GM21528 (cell line): ENCODE measurements around the gene NSMF.
"Not testable (repeated sequence)": the region's sequence is repeated elsewhere in the genome, so short reads cannot be mapped to it uniquely, and the experiment has no call there.

ENCODE experiments used
- ATAC-seq: cut with Tn5 transposase; IDR thresholded peaks from one replicate; pipeline ENCODE4 v1.9.1; 2021; ENCODE audit warnings: mild to moderate bottlenecking, moderate library complexity; ENCODE audit not compliant: unreplicated experiment, low FRiP score

Gene NSMF

DNA sequence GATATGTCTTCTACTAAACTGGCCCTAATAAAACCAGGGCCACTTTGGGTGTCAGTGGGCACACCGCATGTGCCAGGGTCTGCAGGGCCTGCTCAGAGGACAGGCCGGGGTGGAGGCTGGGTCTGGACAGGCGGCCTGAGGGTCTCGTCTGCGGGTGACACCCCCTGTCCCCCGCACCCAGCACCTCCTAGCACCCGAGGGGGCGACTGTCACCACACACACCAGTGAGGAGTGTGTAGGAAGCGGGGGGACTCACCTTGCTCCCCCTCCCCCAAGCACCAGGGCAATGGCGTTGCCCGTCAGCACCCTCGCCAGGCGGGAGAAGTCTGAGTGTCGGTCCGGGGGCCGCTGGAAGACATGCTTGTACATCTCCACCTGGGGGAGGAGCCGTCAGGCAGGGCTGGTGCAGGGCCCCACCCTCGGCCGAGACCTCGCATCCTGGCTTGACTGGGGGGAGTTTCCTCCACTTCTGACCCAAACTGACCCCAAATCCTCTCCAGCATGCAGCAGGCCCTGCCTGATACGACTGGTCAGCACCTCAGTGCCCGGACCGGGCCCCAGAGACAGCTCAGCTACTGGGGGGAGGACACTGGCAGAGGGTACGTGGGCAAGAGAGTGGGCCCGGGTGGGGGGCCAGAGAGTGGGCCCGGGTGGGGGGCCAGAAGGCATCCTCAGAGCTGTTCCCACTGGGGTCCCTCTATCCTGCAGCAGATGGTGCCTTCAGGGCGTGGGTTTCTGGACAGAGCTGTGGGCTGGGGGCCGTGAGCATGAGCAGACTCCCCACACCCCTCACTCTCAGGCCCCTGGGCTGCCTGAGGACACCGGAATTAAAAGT, 18.9 kb upstream of the NSMF start:
- no peak for ATAC-seq

DNA sequence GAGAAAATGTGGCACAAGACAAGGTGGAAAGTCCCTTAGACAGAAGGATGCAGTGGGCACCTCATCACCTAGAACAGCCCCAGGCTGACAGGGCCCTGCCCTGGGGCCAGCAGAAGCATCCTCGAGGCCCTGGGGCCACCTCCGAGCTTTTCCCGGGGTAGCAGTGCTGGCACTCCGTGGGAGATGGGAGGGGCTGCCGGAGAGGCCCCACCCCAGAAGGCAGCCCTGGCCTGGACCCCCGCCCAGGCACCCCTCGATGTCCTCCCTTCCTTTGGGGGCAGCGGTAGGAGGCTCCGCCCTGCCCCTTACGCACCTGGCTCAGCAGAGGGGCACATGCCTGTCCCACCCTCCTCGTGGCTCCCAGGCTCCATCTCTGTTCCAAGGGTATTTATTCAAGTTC, 17.7 kb upstream of the NSMF start:
- no peak for ATAC-seq

DNA sequence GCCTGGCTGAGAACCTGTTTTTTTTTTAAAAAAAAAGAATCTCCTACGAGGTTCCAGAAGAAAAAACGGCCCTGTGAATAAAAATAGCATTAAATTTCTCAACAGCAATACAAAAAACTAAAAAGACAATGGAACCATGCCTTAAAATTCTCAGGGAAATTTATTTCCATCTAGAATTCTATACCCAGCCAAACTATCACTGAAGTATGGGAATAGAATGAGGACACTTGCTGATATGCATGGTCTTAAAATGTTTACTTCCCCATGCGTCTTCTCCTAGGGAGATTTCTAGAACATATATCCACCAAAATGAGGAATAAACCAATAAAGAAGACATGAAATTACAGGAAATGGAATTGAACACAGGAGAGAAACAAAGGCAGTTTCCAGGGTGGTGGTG, 16.5 kb upstream of the NSMF start:
- ATAC-seq: no peak

DNA sequence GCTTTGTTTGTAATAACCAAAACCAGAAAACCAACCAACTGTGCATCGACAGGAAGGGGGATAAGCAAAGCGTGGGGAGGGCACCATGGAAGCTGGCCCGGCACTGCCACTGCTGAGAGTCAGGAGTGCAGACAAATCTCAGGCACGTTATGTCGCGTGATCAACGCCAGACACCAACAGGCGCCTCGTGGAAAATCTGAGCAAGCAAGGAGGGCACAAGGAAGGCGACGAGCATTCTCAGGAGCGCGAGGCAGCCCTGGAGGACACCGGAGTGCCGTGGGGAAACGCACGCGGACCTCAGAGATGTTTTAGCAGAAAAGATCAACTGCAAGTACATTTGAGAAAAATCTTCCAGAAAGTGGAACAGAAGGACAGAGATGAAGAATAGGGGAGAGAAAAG, 15.1 kb upstream of the NSMF start:
- no peak for ATAC-seq

DNA sequence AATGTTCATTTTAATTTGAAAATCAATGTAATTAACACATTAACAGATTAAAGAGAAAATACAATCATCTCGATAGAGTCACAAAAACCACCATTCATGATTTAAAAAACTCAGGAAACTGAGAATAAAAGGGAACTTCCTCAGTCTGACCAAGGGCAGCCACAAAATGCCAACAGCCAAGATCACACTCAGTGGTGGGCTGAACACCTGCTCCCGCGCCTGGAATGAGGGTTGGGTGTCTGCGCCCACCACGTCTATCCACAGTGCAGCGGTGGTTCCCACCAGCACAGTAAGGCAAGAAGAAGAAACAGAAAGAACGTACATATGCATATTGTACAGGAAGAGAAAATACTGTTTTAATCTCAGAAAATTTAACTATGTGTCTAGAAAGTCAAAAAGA, 11.7 kb upstream of the NSMF start:
- ATAC-seq: no peak

DNA sequence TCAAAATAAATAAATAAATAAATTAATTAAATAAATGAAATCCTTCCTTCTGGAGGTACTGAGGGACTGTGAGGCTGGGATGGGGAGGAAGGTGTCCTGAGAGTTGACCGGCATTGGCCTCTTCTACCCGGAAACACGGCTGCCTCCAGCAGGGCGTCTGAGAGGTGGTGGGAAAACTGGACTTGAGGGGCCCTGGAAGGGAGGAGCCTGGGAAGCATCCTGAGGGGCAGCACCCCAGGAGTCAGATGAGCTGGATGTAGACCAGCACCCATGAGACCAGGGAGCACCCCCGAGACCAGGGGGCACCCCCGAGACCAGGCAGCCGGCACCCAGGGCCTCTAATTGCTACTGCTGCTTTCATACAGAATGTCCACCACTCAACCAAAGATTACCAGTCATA, 8.8 kb upstream of the NSMF start:
- ATAC-seq: no peak

DNA sequence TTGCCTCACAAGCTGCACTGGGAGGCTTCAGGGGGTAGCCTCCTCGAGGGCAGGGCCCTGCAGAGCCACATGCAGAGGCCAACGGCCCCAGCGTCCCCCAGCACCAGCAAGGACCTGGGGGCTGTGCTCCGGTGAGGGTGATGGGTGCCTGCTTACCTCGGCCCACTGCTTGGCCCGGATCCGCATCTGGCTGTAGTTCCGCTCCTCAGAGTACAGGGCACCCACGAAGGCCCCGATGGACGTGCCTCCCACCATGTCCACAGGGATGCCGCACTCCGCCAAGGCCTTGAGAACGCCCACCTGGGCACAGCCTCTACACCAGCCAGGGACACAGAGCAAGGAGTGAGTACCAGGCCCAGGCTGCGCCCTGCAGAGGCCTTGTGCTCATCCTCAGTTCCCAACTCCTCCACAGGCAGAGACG, 8.0 kb upstream of the NSMF start:
- no peak for ATAC-seq

DNA sequence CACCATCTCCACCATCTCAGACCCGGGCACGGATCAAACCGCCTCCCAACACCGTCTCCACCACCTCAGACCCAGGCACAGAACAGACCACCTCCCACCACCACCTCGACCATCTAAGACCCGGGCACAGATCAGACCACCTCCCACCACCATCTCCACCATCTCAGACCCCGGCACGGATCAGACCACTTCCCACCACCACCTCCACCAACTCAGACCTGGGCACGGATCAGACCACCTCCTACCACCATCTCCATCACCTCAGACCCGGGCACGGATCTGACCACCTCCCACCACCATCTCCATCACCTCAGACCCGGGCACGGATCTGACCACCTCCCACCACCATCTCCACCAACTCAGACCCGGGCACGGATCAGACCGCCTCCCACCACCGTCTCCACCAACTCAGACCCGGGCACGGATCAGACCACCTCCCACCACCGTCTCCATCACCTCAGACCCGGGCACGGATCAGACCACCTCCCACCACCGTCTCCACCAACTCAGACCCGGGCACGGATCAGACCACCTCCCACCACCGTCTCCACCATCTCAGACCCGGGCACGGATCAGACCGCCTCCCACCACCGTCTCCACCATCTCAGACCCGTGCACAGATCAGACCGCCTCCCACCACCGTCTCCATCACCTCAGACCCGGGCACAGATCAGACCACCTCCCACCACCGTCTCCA, 7.4 kb upstream of the NSMF start:
- ATAC-seq: not testable (repeated sequence)

DNA sequence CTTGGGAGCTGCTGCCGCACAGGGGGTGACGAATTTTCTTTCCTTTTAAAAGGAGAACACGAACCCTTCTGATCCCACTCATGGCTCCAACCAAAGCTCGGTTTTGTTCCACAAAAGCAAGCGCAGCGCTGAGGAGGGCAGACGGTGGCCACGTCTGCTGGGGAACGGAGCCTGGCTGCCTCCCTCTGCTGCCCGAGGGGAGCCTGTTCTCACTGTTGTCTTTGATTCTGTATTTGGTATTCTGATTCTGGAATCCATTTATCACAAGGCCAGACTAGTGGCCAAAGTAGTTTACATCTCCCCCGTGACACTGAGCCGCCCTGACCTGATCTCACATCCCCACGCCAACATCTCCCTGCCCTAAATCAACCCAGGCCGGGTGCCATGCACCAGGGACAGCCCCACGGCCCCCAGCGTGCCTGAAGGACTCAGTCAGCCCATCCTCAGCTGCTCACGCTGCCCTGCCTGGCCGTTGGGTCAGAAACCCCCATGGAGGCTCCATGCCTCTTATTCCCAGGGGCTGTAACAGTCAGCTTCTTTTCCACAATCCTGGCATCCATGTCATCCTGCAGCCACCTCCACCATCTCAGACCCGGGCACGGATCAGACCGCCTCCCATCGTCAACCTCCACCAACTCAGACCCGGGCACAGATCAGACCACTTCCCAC, 6.7 kb upstream of the NSMF start:
- no peak for ATAC-seq

DNA sequence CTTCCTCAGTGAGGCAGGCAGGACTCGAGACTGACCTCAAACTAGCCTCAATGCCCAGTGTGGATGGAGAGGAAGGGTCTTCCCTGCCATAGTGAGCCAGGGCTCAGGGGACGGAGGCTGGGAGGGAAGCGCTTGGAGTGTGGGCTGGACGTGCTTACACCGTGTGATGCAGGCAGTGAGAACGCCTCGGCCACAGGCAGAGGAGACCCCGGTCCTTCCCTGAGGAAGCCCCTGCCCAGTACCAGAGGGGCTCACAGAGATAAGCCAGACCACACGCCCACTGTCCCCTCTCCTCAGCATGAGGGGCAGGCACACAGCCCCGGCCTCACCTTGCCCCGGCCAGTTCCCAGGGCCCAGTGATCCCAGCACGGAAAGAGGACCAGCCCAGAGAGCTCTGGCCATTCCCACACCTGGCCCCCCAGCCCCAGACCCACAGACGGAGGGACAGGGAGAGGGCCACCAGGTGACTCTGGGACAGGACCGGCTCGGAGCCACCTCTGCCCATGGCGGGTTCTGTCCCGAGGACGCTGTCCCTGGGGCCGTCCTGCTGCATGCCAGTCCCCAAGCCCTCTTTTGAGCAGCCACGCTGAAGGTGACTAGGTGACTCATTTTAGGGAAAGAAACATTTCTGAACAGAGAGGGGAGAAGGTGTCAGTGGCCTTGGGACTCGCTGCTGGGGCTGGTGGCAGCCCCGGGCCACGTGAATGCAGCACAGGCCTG, 6.0 kb upstream of the NSMF start:
- ATAC-seq: no peak

DNA sequence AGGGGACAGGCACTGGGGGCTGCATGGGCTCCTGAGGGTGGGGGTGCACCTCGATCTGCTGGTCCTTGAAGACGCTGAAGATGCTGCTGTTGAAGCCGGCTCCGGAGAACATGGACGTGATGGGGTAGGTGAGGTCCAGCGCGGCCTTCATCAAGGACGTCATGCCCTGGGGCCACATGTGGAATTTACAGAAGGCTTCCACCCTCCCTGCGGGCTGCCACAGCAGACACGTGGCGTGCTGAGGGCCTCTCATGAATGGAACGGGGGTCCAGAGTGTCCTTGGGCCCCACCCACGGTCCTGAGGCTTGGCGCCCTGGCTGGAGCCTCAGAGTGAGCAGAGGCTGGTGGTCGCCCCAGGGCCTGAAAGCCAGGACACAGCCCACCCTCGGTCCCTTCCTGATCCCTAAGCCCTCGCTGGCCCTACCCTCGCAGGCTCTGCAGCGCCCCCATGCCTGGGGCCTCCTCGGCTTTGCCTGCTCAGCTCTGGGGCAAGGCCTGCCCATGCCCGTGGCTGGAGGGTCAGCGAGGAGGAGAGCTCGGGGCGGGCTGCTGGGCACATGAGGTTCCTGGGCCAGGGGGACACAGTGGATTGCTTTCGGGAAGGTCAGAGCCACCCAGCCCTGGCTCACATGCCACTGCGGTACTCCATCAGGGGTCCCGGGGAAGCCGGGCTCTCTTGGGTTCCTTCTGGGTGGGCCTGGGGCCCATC, 5.3 kb upstream of the NSMF start:
- no peak for ATAC-seq

DNA sequence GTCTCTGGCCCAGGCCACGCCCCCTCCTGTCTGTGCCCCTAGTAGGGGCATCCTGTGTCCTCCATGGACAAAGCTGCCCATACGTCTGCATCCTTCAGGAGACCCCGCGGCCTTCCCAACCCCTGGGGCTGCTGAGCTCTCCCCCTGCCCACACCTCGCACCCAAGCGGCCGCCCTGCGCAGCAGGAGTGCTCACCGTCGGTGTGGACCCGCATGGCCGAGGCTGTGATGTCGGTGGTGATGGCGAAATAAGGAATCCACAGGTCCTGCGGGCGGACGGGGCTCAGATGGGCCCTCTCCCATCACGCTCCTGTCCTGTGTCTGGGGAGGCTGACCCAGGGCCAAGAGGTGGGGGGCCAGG, 4.8 kb upstream of the NSMF start:
- no peak for ATAC-seq

DNA sequence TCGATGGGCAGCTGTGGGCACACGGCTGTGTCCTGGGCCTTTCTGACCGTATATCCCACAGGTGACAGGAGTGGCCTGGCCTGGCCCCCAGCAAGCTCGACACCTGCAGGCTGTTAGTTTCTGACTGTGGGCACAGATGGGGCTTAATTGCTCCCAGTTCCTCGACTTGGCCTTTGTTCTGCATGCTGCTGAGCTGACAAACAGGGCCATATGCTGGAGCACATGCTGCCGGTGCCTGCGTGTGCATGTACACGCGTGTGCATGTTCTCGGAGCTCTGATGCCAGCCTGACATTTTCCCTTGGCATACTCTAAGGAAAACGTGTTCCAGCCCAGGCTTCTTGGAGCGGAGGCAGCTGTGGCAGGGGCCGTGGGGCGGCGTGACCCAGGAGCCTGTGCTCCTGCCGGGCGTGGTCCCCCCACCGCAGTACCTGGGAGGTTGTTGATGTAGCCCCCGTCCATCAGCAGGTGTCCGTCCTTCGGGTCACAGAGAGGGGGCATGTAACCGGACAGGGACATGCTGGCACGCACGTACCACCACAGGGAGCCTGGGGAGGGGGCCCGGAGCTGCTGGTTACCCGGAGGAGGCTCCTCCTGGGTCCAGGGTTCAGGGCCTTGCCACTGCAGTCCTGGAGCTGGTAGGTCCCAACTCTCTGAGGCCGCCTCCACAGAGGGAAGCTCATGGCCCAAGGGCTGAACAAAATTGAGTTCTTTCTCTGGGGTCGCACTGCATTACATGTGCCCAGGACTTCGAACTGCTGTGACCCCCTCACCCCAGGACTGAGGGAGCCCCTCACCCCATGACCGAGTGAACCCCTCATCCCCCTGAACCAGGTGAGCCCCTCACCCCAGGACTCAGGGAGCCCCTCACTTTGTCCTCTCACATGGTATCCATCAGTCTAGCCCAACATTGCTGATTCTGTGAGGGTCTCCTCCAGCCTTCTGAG, 4.1 kb upstream of the NSMF start:
- ATAC-seq: no peak

DNA sequence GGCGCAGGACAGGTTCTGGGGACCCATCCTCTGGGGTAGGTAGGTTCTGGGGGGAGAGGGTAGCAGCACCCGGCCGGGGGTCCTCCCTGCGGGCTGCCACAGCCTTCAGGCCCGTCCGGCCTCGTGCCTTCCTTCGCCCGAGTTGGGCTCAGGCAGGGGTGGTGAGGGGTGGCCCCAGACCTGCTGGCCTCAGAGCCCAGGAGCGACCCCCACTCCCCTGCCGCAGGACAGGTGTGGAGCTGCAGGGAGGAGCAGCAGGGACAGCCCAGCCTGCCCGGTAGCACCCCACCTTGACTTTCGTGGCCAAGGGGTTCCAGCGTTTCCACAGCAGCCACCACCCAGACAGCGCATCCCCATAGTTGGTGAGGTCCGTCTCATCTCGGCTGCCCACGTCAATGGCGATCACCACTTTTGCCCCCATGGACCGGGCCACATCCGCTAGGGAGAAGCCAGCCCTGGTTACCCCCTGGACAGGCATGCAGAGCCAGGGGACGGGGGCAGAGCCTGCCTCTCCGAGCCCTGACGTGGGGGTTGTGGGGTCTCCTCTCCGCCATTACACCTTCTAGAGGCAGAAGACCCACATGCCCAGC, 3.4 kb upstream of the NSMF start:
- ATAC-seq: no peak

DNA sequence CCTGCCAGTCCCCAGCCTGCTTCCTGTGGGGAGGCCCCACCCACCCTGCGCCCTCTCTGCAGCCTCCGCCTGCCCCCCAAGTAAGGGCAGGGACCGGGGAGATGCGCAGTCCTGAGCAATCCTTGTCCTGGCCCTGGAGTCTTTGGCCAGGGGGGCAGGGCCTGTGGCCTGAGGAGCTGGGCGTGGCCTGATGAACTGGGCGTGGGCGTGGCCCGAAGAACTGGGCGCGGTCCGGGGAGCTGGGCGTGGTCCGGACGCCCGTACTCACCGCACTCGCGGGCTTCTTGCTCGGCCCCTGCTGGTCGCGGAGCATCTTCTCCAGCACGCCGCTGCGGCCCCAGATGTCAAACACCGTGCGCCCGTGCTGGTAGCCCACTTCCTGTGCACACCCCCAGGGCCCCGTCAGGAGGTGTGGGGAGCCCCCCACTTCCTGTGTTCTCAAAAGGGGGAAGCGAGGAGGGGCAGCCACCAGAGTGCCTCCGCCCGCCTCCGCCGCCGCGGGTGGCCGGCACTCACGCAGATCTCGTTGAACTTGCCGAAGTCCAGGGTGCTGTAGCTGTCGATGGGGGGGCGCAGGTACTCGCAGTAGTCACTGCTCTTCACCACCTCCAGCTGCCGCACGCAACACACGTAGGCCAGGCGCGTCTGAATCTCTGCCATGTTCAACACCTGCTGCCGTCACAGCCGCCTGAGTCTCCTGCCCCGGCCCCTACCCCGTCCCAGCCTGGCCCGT, 2.7 kb upstream of the NSMF start:
- no peak for ATAC-seq

DNA sequence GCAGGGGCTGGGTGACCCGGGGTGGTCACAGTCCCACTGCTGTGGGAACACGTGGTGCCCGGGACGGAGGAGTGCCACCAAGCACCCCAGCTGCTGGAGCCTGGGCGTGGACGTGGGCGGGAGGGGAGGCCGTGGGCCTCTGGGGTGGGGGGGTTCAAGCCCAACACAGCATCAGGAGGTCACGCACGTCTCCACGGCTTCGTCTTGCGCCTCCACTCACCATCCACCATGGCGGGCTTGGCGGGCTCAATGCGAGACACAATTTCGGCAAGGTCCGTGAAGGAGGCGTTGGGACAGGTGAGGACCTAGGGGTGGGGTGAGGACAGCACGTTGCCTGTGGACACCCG, 2.2 kb upstream of the NSMF start:
- ATAC-seq: no peak

DNA sequence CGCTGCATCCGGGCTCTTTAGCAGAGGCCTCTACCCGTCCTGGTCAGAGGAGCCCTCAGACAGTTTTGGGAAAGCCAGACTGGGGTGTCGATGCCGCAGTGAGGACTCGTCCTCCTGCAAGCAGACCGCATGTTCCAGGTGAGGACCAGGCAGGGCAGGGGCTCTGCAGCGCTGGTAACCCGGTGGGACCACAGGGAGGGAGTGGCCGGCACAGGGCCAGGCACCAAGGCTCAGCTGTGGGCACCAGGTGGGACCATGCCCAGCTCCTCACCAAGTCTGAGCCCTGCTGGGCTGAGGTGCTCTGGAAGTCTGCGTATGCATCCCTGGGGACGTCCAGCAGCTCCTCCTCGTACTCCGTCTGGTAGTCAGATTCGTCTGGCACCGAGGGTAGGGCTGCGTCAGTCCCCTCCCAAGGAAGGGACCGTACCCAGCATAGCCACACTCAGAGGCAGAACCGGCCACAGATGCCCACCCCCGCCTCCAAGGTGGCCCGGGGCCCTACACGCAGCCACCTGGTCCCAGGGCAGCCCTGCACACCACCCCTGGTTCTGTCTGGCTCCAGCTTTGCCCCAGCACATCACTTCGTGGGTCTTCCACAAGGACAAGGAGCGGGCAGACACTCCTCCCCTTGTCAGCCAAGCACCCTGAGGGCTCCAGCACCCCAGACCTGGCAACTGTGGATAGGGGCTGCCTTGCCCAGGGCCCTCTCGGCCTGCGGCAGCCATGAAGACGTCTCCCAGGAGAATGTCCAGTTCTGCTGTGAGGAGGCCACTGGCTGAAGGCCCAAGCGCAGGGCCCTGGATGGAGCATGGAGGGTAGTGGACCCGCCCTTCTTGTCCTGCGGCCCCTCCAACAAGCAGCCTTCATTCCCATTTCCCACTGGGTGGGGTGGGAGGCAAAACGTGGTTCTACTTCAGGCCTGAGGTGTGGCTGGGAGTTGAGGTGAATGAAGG, 1.5 kb upstream of the NSMF start:
- ATAC-seq: no peak
